GM23248 (cell line): ENCODE results near the gene NDEL1.

ENCODE experiments used
- EZH2 ChIP-seq: fragments of 200-600 bp; sonication (generic); IDR thresholded peaks from 2 replicates; pipeline ENCODE4 v1.6.1; 2018; ENCODE audit warnings: antibody characterized with exemption, mild to moderate bottlenecking; ENCODE audit not compliant: insufficient read depth, poor library complexity, severe bottlenecking
- EZH2phosphoT487 ChIP-seq: fragments of 200-600 bp; sonication (generic); IDR thresholded peaks from 2 replicates; pipeline ENCODE4 v1.6.1; 2018; ENCODE audit warnings: antibody characterized with exemption, moderate library complexity, mild to moderate bottlenecking, low read depth; ENCODE audit not compliant: insufficient read depth

- TF ChIP-seq EZH2 (no peak), EZH2phosphoT487 (no peak)
These were observed 48.8 kb upstream of the NDEL1 start for GRCh38 chr17:8386841-8387240.
